EH (cell line): ENCODE measurements around the gene LENG8.
"Not testable (repeated sequence)": the region's sequence is repeated elsewhere in the genome, so short reads cannot be mapped to it uniquely, and the experiment has no call there.

Experiments
- DNase-seq: peaks from one replicate; pipeline ENCODE4 v3.0.0-alpha.2; 2015; ENCODE audit warnings: low read depth

Gene LENG8

GRCh38 chr19:54482889-54483288 is 33.9 kb downstream of the LENG8 start:
- peak; percentile 1 for DNase-seq

GRCh38 chr19:54484451-54484850 is 35.5 kb downstream of the LENG8 start:
- no peak for DNase-seq

GRCh38 chr19:54485851-54486250 is 36.9 kb downstream of the LENG8 start:
- no peak for DNase-seq

- peak; percentile 31 for DNase-seq
Observed at GRCh38 chr19:54489341-54489740, 40.3 kb downstream of the LENG8 start.

- no peak for DNase-seq
Observed at GRCh38 chr19:54489766-54490165, 40.8 kb downstream of the LENG8 start.

- DNase-seq = no peak
Observed at GRCh38 chr19:54492568-54492967, 43.6 kb downstream of the LENG8 start.

GRCh38 chr19:54493056-54493455 is 44.1 kb downstream of the LENG8 start:
- not testable (repeated sequence) for DNase-seq

- DNase-seq = no peak
Observed at GRCh38 chr19:54493967-54494585, 45.1 kb downstream of the LENG8 start.

GRCh38 chr19:54495284-54495683 is 46.3 kb downstream of the LENG8 start:
- DNase-seq = not testable (repeated sequence)

- DNase-seq = not testable (repeated sequence)
Observed at GRCh38 chr19:54497747-54498450, 48.9 kb downstream of the LENG8 start.

- not testable (repeated sequence) for DNase-seq
Observed at GRCh38 chr19:54498451-54498772, 49.4 kb downstream of the LENG8 start.

- no peak for DNase-seq
Observed at GRCh38 chr19:54502518-54503048, 53.6 kb downstream of the LENG8 start, which contains the start of gene LAIR2. LAIR2 (plus strand) TSS chr19:54502831; CDS start chr19:54502919, 88 bp downstream.

- DNase-seq = not testable (repeated sequence)
Observed at GRCh38 chr19:54505542-54505941, 56.5 kb downstream of the LENG8 start.

GRCh38 chr19:54506079-54506478 is 57.1 kb downstream of the LENG8 start:
- DNase-seq = no peak

GRCh38 chr19:54507038-54507717 is 58.2 kb downstream of the LENG8 start:
- DNase-seq = not testable (repeated sequence)

- DNase-seq = no peak
Observed at GRCh38 chr19:54507824-54508223, 58.8 kb downstream of the LENG8 start.

- DNase-seq = not testable (repeated sequence)
Observed at GRCh38 chr19:54508487-54508886, 59.5 kb downstream of the LENG8 start.

GRCh38 chr19:54509200-54509940 is 60.4 kb downstream of the LENG8 start:
- not testable (repeated sequence) for DNase-seq
